A549 (cell line): ENCODE data around the gene RABL3.

Experiments used
- CHD4 ChIP-seq: fragments of 200-600 bp; sonication (generic); IDR thresholded peaks from 2 replicates; pipeline ENCODE4 v1.6.1; 2016; ENCODE audit warnings: antibody characterized with exemption, mild to moderate bottlenecking, borderline replicate concordance
- HOXB13 ChIP-seq: fragments of 250-450 bp; sonication (Bioruptor Pico); IDR thresholded peaks from 2 replicates; pipeline ENCODE4 v1.5.0; 2020; ENCODE audit warnings: low read depth, mild to moderate bottlenecking, moderate library complexity
- JUN ChIP-seq, 2 experiments: fragments of >200 bp; sonication (Bioruptor Twin); formaldehyde crosslinking; IDR thresholded peaks; 2 replicates in 1 of 2; 3 replicates in 1 of 2; pipeline ENCODE4 v1.6.1; 2016 to 2017
- JUNB ChIP-seq: fragments of >200 bp; sonication (Bioruptor Twin); formaldehyde crosslinking; IDR thresholded peaks from 2 replicates; pipeline ENCODE4 v1.6.1; 2016
- POLR2A ChIP-seq: IDR thresholded peaks from 2 replicates; pipeline ENCODE4 v1.6.1; 2012; ENCODE audit warnings: mild to moderate bottlenecking, low read length
- RAD21 ChIP-seq, 2 experiments: fragments of >200 bp in 1 of 2; sonication (Bioruptor Twin) in 1 of 2; formaldehyde crosslinking in 1 of 2; IDR thresholded peaks in 1 of 2; conservative IDR thresholded peaks in 1 of 2; 2 replicates in 1 of 2; 3 replicates in 1 of 2; pipeline ENCODE4 v1.6.1; 2012 to 2018; ENCODE audit warnings: inconsistent platforms in 1 of 2
- RARB ChIP-seq: fragments of 250-450 bp; sonication (Bioruptor Pico); IDR thresholded peaks from 2 replicates; pipeline ENCODE4 v1.8.0; 2021; ENCODE audit warnings: mild to moderate bottlenecking, moderate library complexity
- SMC3 ChIP-seq: fragments of >200 bp; sonication (Bioruptor Twin); formaldehyde crosslinking; IDR thresholded peaks from 3 replicates; pipeline ENCODE4 v1.6.1; 2018; ENCODE audit warnings: inconsistent platforms
- ZFP36 ChIP-seq: fragments of 450-650 bp; IDR thresholded peaks from 2 replicates; pipeline ENCODE4 v1.6.1; 2014; ENCODE audit warnings: borderline replicate concordance; ENCODE audit not compliant: partially characterized antibody
- TF ChIP-seq, protein P1 (sequence below): fragments of >200 bp; sonication (Bioruptor Twin); formaldehyde crosslinking; IDR thresholded peaks from 3 replicates; pipeline ENCODE4 v1.5.1; 2016

DNA sequence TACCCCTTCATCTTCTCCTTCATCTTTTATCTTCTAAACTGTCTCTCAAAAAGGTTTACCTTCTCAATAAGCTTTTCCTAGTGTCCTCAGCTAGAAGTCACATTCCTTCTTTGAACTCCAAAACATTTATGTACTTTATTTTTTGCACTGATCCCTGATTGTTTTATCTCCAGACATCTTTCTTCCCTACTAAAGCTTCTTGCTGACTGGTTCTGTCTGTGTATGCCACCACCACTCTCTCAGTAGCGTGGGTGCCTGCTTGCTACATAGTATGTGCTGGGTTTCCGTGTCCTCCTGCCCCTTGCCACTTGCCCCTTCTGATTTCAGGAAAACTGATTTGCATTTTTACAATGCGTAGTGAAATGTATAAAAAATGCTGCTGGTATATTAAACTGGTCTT, 24.3 kb upstream of the RABL3 start:
- TF ChIP-seq, protein P1, sequence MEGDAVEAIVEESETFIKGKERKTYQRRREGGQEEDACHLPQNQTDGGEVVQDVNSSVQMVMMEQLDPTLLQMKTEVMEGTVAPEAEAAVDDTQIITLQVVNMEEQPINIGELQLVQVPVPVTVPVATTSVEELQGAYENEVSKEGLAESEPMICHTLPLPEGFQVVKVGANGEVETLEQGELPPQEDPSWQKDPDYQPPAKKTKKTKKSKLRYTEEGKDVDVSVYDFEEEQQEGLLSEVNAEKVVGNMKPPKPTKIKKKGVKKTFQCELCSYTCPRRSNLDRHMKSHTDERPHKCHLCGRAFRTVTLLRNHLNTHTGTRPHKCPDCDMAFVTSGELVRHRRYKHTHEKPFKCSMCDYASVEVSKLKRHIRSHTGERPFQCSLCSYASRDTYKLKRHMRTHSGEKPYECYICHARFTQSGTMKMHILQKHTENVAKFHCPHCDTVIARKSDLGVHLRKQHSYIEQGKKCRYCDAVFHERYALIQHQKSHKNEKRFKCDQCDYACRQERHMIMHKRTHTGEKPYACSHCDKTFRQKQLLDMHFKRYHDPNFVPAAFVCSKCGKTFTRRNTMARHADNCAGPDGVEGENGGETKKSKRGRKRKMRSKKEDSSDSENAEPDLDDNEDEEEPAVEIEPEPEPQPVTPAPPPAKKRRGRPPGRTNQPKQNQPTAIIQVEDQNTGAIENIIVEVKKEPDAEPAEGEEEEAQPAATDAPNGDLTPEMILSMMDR = no peak
- TF ChIP-seq RAD21 (conservative IDR thresholded peaks at IDR 0.05 in 1 of 2, IDR thresholded peaks at IDR 0.05 in 1 of 2) (no peak), JUN (IDR thresholded peaks at IDR 0.05) (no peak), RARB (no peak), POLR2A (no peak), ZFP36 (no peak), CHD4 (no peak), JUNB (no peak), HOXB13 (CRISPR knock-in tag) (no peak), SMC3 (no peak)
